A549 (cell line): ENCODE results near the gene NUFIP2. TPM values are rescaled to one million over a fixed set of nuclear protein-coding genes. Genes with fewer than 3 reads are reported as not detected.
A peak's percentile ranks its signal among the peaks of the same experiment; 100 is the strongest.

ENCODE experiments used
- ATAC-seq, 2 experiments: fragments of 200-7000 bp in 1 of 2; fragments of >200 bp in 1 of 2; cut with Nextera tagmentation in 1 of 2; cut with Tn5 transposase in 1 of 2; 3 replicates each; pipeline versions ENCODE4 v1.8.0 to v1.9.1; 2018 to 2020; ENCODE audit warnings: mild to moderate bottlenecking in 1 of 2, moderate library complexity in 1 of 2
- CTCF ChIA-PET: fragments of 300-600 bp; sonication (Branson Sonifier 250); formaldehyde crosslinking; extraction: SDS; loops from one replicate; lab custom pipeline; 2021; ENCODE audit warnings: antibody characterized with exemption, inconsistent platforms; lab: Yijun Ruan, JAX
- POLR2A ChIA-PET: fragments of 350-600 bp; formaldehyde crosslinking; extraction: SDS; loops from one replicate; lab custom pipeline; 2021; ENCODE audit warnings: antibody characterized with exemption, inconsistent platforms; lab: Yijun Ruan, JAX
- DNase-seq, 2 experiments: peaks; one replicate each; pipeline versions ENCODE4 v3.0.0 to v3.0.0-alpha.2; 2011 to 2016; ENCODE audit warnings: low read depth in 1 of 2, low spot score in 1 of 2
- FAIRE-seq: peaks from 2 replicates; lab custom pipeline; 2011; peaks lifted over from hg19 to GRCh38; lab: Jason Lieb, UNC
- H3K27ac ChIP-seq, 2 experiments: fragments of >200 bp; sonication (Bioruptor Twin); formaldehyde crosslinking; 3 replicates each; pipeline ENCODE4 v1.5.1; 2016 to 2017
- H3K4me1 ChIP-seq: fragments of >200 bp; sonication (Bioruptor Twin); formaldehyde crosslinking; 3 replicates; pipeline ENCODE4 v1.6.1; 2016
- H3K4me2 ChIP-seq: fragments of >200 bp; sonication (Bioruptor Twin); formaldehyde crosslinking; 3 replicates; pipeline ENCODE4 v1.6.1; 2016
- H3K4me3 ChIP-seq: fragments of >200 bp; sonication (Bioruptor Twin); formaldehyde crosslinking; 3 replicates; pipeline ENCODE4 v1.5.1; 2016
- H3K9me3 ChIP-seq: fragments of >200 bp; sonication (Bioruptor Twin); formaldehyde crosslinking; 3 replicates; pipeline ENCODE4 v1.6.1; 2016
- CBX8 ChIP-seq: fragments of 200-600 bp; sonication (generic); IDR thresholded peaks from 2 replicates; pipeline ENCODE4 v1.6.1; 2016
- CEBPB ChIP-seq, 2 experiments: fragments of >200 bp in 1 of 2; sonication (Bioruptor Twin) in 1 of 2; formaldehyde crosslinking in 1 of 2; IDR thresholded peaks; 2 replicates each; pipeline ENCODE4 v1.6.1; 2012 to 2016
- CHD2 ChIP-seq: fragments of 150-350 bp; IDR thresholded peaks from 2 replicates; pipeline ENCODE4 v1.6.1; 2014; ENCODE audit warnings: low read length; ENCODE audit not compliant: partially characterized antibody
- CHD4 ChIP-seq: fragments of 200-600 bp; sonication (generic); IDR thresholded peaks from 2 replicates; pipeline ENCODE4 v1.6.1; 2016; ENCODE audit warnings: antibody characterized with exemption, mild to moderate bottlenecking, borderline replicate concordance
- FOSB ChIP-seq: fragments of 250-450 bp; sonication (Bioruptor Pico); IDR thresholded peaks from 2 replicates; pipeline ENCODE4 v1.5.0; 2020; ENCODE audit warnings: mild to moderate bottlenecking, moderate library complexity
- FOXS1 ChIP-seq: fragments of 250-450 bp; sonication (Bioruptor Pico); IDR thresholded peaks from 2 replicates; pipeline ENCODE4 v1.5.0; 2020; ENCODE audit warnings: mild to moderate bottlenecking, moderate library complexity
- HEYL ChIP-seq: fragments of 250-450 bp; sonication (Bioruptor Pico); IDR thresholded peaks from 2 replicates; pipeline ENCODE4 v1.8.0; 2021; ENCODE audit warnings: mild to moderate bottlenecking, moderate library complexity
- HOXA7 ChIP-seq: fragments of 250-450 bp; sonication (Bioruptor Pico); IDR thresholded peaks from 2 replicates; pipeline ENCODE4 v1.5.0; 2020; ENCODE audit warnings: mild to moderate bottlenecking, moderate library complexity
- JUNB ChIP-seq: fragments of >200 bp; sonication (Bioruptor Twin); formaldehyde crosslinking; IDR thresholded peaks from 2 replicates; pipeline ENCODE4 v1.6.1; 2016
- MAFK ChIP-seq: fragments of 450-650 bp; IDR thresholded peaks from 2 replicates; pipeline ENCODE4 v1.6.1; 2014; ENCODE audit not compliant: partially characterized antibody
- MYC ChIP-seq: IDR thresholded peaks from 2 replicates; pipeline ENCODE4 v1.6.1; 2012; ENCODE audit warnings: mild to moderate bottlenecking, inconsistent platforms, low read length, improper control_type of control experiment, borderline replicate concordance
- NPAS2 ChIP-seq: fragments of 250-450 bp; sonication (Bioruptor Pico); IDR thresholded peaks from 2 replicates; pipeline ENCODE4 v1.8.0; 2022; ENCODE audit warnings: mild to moderate bottlenecking, moderate library complexity, borderline replicate concordance
- PHF8 ChIP-seq: fragments of 200-600 bp; sonication (generic); IDR thresholded peaks from 2 replicates; pipeline ENCODE4 v1.6.1; 2016; ENCODE audit warnings: low read depth, mild to moderate bottlenecking, antibody characterized with exemption, moderate library complexity, borderline replicate concordance
- POLR2A ChIP-seq: IDR thresholded peaks from 2 replicates; pipeline ENCODE4 v1.6.1; 2012; ENCODE audit warnings: mild to moderate bottlenecking, low read length
- POLR2AphosphoS2 ChIP-seq: conservative IDR thresholded peaks from 2 replicates; pipeline ENCODE4 v1.6.1; 2012; ENCODE audit warnings: low read length, improper control_type of control experiment, inconsistent platforms
- RAD21 ChIP-seq, 2 experiments: fragments of >200 bp in 1 of 2; sonication (Bioruptor Twin) in 1 of 2; formaldehyde crosslinking in 1 of 2; IDR thresholded peaks in 1 of 2; conservative IDR thresholded peaks in 1 of 2; 2 replicates in 1 of 2; 3 replicates in 1 of 2; pipeline ENCODE4 v1.6.1; 2012 to 2018; ENCODE audit warnings: inconsistent platforms in 1 of 2
- SMC3 ChIP-seq: fragments of >200 bp; sonication (Bioruptor Twin); formaldehyde crosslinking; IDR thresholded peaks from 3 replicates; pipeline ENCODE4 v1.6.1; 2018; ENCODE audit warnings: inconsistent platforms
- SREBF2 ChIP-seq: fragments of 450-650 bp; IDR thresholded peaks from 2 replicates; pipeline ENCODE4 v1.6.1; 2014; ENCODE audit warnings: mild to moderate bottlenecking, moderate library complexity
- ZFP36 ChIP-seq: fragments of 450-650 bp; IDR thresholded peaks from 2 replicates; pipeline ENCODE4 v1.6.1; 2014; ENCODE audit warnings: borderline replicate concordance; ENCODE audit not compliant: partially characterized antibody
- ZNF302 ChIP-seq: fragments of 250-450 bp; sonication (Bioruptor Pico); IDR thresholded peaks from 2 replicates; pipeline ENCODE4 v1.9.0; 2021; ENCODE audit warnings: inconsistent platforms, mild to moderate bottlenecking, moderate library complexity
- ZSCAN20 ChIP-seq: fragments of 250-450 bp; sonication (Bioruptor Pico); IDR thresholded peaks from 2 replicates; pipeline ENCODE4 v1.8.0; 2022; ENCODE audit warnings: mild to moderate bottlenecking, moderate library complexity
- WGBS: methylation state at CpG from one replicate; pipeline ENCODE4 v1.1.6; 2017; ENCODE audit errors: missing lambda C conversion rate; 5-methylcytosine and 5-hydroxymethylcytosine counted together
- polyA plus RNA-seq, 4 experiments: library from polyadenylated mRNA; depleted of rRNA in 3 of 4; stranded (reverse); fragments of >200 nt; fragmentation: RNase III in 1 of 4; extraction: RNeasy Plus Mini Kit Qiagen cat#74134 plus additional on column Dnase treatment in 1 of 4; gene quantifications; 2 replicates in 3 of 4; 3 replicates in 1 of 4; pipeline ENCODE4 v1.2.3, GENCODE V29; 2011 to 2017
- TF ChIP-seq, protein P1 (sequence below): fragments of >200 bp; sonication (Bioruptor Twin); formaldehyde crosslinking; IDR thresholded peaks from 2 replicates; pipeline ENCODE4 v1.6.1; 2016
- TF ChIP-seq, protein P2 (sequence below): fragments of 200-600 bp; sonication (generic); IDR thresholded peaks from 2 replicates; pipeline ENCODE4 v1.6.1; 2016; ENCODE audit warnings: antibody characterized with exemption, mild to moderate bottlenecking, moderate library complexity
- TF ChIP-seq, protein P3 (sequence below): IDR thresholded peaks from 2 replicates; pipeline ENCODE4 v1.6.1; 2012; ENCODE audit warnings: low read depth, borderline replicate concordance

NUFIP2 gene
- polyA plus RNA-seq, 2 of the 4 experiments (the other 2 are of a cell fraction) = 29.4 to 33.1 TPM

DNA sequence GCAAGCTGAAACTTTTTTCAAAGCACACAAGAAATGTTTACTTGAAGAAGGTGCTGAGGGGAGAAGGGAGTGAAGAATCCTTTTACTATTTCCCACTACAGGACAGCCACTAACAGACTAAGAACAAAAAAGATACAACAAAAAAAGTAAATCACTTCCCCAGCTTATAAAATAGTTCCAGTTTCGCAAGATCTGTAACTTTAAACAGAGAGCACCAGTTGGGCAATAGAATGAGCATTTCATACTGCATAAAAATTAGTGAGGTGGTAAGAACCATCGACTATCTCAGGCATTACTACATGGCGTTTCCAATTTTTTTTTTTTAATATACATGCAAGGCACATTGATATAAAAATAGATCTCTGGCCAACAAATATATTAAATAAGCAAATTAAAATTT is 36.2 kb downstream of the NUFIP2 start:
- FAIRE-seq = no peak
- H3K4me2 ChIP-seq = peak overlapping the region; percentile 44

DNA sequence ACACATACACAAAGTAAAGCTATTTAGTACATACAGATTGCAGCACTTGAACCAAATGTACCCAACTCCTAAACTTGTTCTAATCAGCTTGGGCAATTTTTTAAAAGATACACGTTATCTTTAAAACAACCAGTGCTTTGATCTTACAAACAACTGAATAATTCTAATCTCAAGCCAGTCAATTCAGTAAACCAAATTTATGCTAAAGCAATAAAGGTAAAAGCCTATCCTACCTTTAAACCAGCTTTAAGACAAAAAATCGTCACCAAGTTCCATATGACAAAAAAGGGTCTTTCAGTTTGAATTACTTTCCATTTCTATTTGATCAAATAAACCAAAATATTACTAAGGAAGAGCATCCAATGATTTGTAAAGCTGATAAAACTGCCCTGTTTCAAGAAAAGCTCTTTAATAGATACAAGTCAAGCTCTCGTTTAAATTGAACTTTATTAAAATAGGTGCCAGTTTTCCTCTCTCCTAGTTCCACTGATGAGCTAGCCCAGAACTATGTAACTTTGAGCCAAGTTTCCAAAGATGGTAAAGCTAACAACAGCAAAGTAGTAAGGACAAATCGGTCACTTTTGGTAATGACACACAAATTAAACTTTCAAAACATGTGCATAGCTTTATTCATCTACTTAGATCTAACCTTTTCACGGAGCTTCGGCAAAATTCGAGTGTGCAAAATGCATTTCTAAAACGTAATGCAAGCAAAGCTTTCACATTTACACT is 37.0 kb downstream of the NUFIP2 start:
- peak overlapping the region; percentile 44 for H3K4me2 ChIP-seq
- 42% methylated on average over 8 of the region's 8 CpGs for WGBS

More for the DNA sequence above, 36.2 kb downstream of the NUFIP2 start:
- ChIA-PET CTCF (interaction anchor here (0.7 to 10.4 kb wide), 14 partner anchors 8 to 142 kb away, joined by 3 to 99 read pairs (median 4); partner anchors contain the start of genes CRYBA1 and MYO18A), POLR2A (interaction anchor here (1.3 to 3.0 kb wide), 4 partner anchors 17 to 78 kb away, joined by 4 to 12 read pairs (median 8); partner anchors contain the start of genes MYO18A and NUFIP2)
- TF ChIP-seq CEBPB (IDR thresholded peaks at IDR 0.05) (peak; percentile 84 to 86), CBX8 (no peak), HOXA7 (CRISPR knock-in tag) (0 out of 2 replicates have a peak, but pooled peaks have one; percentile 21)
- TF ChIP-seq, protein P1, sequence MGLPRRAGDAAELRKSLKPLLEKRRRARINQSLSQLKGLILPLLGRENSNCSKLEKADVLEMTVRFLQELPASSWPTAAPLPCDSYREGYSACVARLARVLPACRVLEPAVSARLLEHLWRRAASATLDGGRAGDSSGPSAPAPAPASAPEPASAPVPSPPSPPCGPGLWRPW = peak; percentile 40; the same call in 1 of the 2 replicates
- 76% methylated on average over 3 of the region's 3 CpGs for WGBS
- Histone ChIP-seq H3K4me1 (peaks cover 45% of the 10 kb centered on the region), H3K27ac (0 out of 6 replicates have a peak overlapping the region, but pooled peaks of 1 of the 2 experiments have one; percentile 27), H3K4me3 (no peak overlapping the region), H3K9me3 (no peaks in the 10 kb centered on the region)
- ATAC-seq (no peak), DNase-seq (no peak)

More for the DNA sequence above, 37.0 kb downstream of the NUFIP2 start:
- peaks cover 49% of the 10 kb centered on the region for H3K4me1 ChIP-seq
- ChIA-PET POLR2A (interaction anchor here (0.6 to 3.0 kb wide), 6 partner anchors 16 to 77 kb away, joined by 3 to 12 read pairs (median 5); partner anchors contain the start of genes MYO18A and NUFIP2), CTCF (interaction anchor here (0.8 to 10.4 kb wide), 16 partner anchors 7 to 141 kb away, joined by 3 to 99 read pairs (median 8); partner anchors contain the start of genes CRYBA1 and MYO18A)
- ATAC-seq (no peak), DNase-seq (no peak), FAIRE-seq (peak; percentile 76)
- H3K27ac ChIP-seq = peak overlapping the region in 1 of 2 experiments; percentile 44; a peak in 1 of 6 replicates
- H3K9me3 ChIP-seq = no peaks in the 10 kb centered on the region
- no peak overlapping the region for H3K4me3 ChIP-seq
- TF ChIP-seq PHF8 (no peak), ZFP36 (no peak), FOSB (CRISPR knock-in tag) (no peak), CHD4 (no peak), CHD2 (no peak), POLR2A (no peak), MAFK (no peak), SMC3 (no peak), MYC (no peak), SREBF2 (no peak), HEYL (CRISPR knock-in tag) (no peak), JUNB (no peak), ZNF302 (CRISPR knock-in tag) (no peak), RAD21 (conservative IDR thresholded peaks at IDR 0.05 in 1 of 2, IDR thresholded peaks at IDR 0.05 in 1 of 2) (no peak), FOXS1 (CRISPR knock-in tag) (no peak), NPAS2 (CRISPR knock-in tag) (no peak), POLR2AphosphoS2 (no peak), ZSCAN20 (CRISPR knock-in tag) (no peak)
- TF ChIP-seq, protein P2, sequence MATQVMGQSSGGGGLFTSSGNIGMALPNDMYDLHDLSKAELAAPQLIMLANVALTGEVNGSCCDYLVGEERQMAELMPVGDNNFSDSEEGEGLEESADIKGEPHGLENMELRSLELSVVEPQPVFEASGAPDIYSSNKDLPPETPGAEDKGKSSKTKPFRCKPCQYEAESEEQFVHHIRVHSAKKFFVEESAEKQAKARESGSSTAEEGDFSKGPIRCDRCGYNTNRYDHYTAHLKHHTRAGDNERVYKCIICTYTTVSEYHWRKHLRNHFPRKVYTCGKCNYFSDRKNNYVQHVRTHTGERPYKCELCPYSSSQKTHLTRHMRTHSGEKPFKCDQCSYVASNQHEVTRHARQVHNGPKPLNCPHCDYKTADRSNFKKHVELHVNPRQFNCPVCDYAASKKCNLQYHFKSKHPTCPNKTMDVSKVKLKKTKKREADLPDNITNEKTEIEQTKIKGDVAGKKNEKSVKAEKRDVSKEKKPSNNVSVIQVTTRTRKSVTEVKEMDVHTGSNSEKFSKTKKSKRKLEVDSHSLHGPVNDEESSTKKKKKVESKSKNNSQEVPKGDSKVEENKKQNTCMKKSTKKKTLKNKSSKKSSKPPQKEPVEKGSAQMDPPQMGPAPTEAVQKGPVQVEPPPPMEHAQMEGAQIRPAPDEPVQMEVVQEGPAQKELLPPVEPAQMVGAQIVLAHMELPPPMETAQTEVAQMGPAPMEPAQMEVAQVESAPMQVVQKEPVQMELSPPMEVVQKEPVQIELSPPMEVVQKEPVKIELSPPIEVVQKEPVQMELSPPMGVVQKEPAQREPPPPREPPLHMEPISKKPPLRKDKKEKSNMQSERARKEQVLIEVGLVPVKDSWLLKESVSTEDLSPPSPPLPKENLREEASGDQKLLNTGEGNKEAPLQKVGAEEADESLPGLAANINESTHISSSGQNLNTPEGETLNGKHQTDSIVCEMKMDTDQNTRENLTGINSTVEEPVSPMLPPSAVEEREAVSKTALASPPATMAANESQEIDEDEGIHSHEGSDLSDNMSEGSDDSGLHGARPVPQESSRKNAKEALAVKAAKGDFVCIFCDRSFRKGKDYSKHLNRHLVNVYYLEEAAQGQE = no peak
- TF ChIP-seq, protein P3, sequence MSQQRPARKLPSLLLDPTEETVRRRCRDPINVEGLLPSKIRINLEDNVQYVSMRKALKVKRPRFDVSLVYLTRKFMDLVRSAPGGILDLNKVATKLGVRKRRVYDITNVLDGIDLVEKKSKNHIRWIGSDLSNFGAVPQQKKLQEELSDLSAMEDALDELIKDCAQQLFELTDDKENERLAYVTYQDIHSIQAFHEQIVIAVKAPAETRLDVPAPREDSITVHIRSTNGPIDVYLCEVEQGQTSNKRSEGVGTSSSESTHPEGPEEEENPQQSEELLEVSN = no peak
- TF ChIP-seq, all 56 proteins: peak for 0
